ENCODE data around the gene SMYD2.

SMYD2 gene, protein sequence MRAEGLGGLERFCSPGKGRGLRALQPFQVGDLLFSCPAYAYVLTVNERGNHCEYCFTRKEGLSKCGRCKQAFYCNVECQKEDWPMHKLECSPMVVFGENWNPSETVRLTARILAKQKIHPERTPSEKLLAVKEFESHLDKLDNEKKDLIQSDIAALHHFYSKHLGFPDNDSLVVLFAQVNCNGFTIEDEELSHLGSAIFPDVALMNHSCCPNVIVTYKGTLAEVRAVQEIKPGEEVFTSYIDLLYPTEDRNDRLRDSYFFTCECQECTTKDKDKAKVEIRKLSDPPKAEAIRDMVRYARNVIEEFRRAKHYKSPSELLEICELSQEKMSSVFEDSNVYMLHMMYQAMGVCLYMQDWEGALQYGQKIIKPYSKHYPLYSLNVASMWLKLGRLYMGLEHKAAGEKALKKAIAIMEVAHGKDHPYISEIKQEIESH

DNA sequence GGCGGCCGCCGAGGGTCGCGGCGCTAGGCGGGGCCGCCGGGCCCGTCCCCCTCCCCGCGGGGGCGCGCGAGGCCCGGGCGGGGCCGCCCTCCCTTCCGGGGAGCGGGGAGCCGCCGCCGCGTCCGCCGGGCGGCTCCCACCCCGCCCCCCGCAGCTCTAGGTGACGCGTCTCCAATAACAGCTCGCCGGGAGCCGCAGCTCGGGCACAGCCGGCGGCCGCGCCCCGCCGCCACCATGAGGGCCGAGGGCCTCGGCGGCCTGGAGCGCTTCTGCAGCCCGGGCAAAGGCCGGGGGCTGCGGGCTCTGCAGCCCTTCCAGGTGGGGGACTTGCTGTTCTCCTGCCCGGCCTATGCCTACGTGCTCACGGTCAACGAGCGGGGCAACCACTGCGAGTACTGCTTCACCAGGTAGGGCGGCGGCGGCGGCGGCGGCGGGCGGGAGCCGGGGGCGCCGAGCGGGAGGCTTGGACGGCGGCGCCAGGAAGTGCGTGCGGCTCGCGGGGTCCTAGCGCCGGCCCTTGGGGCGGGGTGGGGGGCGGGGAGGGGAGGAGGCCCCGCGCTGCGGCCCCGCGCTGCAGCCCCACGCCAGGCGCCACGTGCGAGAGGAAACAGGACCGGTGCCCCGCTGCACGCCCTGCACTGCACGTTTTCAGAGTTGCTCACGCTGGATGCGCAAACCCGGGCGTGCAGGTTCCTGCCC, at the start of gene SMYD2:
TSS of gene SMYD2 (plus strand) at position 139 of the 699 bp plus-strand sequence. CDS start at position 235, 96 bp downstream.
- DNase-seq (ENCODE audit: low read depth) = no peak

DNA sequence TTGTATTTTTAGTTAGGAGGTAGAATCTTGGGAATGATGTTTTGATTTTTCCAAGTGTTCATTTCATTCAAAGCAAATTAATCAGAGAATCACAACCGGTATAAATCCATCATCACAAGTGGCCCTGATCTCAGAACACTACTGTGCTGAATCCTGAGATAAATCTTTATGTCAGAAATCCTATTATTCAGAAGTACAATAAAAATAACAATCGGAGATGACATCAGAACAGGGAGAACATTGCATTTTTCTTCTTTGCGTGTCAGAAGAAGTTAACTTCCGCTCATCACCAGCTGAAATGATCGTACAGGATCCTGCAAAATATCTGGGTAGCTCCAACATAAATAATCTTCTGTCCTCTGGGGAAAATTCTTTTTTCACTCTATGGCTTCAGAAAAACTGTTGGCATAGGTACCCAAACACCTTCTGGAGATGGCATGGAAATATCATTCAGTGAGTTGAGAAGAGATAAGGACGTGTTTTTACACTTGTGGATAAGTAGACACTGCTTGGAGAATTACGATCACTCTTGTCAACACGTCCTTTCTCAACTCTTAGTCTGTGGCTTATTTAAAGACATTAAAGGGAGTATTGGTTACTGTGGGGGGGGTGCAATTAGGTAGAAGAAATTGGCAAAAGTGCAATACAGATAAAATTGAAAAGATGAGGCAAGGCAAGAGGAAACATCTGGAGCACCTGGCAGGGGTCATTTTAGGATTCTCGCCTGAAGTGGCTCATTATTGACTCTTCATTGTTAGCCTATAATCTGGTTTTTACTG, 46.9 kb upstream of the SMYD2 start:
- no peak for DNase-seq (ENCODE audit: low read depth)

DNA sequence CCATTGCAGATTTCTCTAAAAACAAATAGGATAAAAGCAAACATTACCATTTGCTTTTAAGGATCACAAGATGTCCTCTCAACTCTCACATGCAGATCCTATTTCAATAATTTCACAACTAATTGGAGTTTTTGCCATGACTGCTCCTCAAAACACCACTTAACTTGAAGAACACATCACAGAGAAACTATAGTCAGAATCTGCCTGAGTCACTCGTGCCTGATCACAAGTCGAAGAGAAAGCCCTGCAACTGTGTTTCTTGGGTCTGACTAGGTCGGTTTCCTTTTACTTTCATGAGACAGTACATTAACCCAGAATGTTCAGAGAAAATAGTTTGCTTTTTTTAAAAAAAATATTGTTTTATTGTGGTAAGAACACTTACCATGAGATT, 46.3 kb upstream of the SMYD2 start:
- no peak for DNase-seq (ENCODE audit: low read depth)

DNA sequence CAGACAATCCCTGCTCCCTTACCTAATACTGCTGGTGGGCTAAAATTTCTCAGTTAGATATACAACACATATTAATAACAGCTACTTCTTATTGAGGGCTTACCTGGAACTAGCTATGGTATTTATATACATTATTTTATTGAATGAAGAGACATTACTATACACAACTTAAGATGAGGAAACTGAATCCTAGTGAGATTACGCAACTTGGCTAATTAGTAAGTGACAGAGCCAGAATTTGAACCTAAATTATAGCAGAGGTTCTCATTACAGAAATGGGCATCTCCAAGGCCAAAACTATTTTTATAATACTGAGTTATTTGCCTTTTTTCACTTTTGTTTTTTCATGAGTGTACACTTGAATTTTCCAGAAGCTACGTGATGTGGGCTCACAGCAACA, 44.5 kb upstream of the SMYD2 start:
- no peak for DNase-seq (ENCODE audit: low read depth)

DNA sequence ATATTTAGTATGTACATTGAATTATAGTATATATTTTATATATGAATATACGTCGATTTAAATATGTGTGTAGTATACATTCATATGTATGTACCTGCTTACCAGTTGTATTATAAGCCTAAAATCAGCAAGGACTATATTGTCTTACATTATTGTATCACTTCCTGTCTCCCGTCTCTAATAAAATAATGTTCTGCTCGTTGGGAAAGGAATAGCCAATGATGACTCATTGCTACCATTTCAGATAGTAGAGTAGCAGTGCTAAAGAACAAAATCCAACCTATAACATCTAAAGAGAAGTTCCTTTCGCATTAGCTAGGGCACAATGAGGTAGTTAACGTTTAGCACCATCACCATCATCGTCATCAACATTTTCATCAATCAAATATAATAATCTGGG, 39.9 kb upstream of the SMYD2 start:
- no peak for DNase-seq (ENCODE audit: low read depth)

DNA sequence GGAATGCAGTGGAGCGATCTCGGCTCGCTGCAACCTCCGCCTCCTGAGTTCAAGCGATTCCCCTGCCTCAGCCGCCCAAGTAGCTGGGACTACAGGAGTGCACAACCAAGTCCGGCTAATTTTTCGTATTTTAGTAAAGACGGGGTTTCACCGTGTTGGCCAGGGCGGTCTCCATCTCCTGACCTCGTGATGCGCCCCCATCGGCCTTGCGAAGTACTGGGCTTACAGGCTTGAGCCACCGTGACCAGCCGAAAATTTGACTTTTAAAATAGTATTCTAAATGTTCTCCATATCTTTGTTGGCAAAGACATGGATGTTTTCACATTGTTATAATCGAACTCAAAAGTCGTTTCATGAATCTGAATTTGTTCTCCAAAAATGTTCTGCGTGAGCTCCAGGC, 36.7 kb upstream of the SMYD2 start:
- no peak for DNase-seq (ENCODE audit: low read depth)

DNA sequence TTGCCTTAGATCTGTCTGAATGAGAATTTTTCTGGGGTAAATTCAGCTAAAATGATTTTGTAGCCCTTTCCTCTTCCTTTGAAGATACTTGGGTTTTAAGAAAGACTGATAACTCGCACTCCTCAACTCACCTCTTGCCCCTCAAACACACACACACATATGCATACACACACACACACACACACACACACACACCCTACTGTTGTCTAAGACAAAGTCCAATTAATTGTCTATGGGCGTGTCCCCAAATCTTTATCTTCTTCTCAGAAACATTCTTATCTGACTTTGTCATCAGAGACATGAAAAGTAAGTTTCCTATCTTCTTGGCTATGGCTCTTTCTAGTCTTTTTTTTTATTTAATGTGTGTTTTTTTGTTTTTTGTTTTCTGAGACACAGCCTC, 36.1 kb upstream of the SMYD2 start:
- no peak for DNase-seq (ENCODE audit: low read depth)

DNA sequence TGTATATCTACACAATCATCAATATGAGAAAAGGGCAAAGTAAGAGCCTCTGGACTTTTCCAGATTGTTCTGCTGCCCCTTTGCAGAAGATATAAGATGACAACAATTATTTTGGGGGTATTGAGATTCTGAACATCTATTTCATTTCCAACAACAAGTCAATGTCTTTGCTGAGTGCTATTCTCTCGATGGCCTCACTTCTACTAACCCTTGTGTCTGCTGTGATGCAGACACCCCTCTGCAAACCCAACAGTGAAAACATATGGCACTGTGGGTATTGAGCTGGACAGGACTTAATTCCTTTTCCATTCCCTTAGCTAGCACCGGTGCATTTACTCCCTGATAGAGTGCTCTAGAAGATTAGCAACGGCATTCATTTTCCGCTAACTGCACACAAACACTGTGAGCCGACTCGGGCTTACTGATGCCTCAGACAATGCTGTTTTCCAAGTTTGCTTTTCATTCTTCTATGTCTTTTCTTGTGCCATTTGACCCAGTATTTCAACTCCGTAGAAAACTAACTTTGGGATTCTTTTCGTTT, 33.4 kb upstream of the SMYD2 start:
- no peak for DNase-seq (ENCODE audit: low read depth)

DNA sequence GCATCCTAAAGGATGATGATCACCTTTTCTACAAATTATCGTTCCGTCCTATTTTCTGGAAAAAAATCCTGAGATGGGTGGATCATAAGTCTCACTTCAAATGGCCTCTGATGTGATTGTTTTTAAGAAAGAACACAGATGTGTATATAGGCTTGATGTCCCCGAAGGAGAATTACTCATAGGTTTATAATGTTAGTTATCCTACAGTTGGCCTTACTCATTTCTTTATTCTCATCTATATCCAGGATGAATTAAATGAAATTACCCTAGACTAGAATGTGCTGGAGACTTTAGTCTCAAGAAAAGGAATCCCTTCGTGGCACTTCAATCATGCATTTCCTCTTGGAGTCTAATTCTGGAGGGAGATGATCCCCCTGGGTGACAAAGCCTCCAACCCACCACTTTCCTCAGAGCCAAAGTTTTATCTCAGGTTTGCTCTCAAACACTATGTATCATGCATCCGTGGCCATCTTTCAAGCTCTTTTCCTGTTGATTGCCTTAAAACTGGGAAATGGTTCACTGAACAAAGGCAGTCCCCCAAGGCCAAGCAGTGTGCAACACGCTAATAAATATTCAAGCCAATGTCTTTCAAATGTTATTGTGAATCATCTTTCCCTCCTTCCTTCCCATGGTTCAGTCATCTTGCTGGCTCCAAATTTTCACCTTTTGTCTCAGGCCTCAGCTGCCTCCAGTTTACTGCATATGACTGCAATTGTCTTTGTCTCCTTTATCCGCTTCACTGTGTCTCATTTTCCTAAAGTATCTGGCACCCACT, 32.5 kb upstream of the SMYD2 start:
- no peak for DNase-seq (ENCODE audit: low read depth)

DNA sequence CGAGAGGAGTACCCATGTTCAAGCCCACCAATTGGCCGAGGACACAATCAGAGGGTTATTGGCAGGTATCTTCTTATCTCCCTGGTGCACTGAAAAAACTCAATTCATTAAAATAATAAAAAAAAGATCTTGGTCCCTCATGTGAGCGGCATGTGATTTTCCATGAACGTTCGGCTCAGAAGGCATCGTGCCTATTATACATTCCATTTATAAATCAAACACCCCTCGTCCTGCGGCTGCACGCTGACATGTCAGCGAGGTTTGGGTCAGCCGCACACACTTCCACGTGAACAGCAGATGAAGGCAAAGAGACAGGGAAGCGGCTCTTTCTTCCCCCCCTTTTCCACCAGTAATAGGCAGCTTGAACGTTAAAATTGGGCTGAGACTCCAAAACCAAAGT, 31.3 kb upstream of the SMYD2 start:
- no peak for DNase-seq (ENCODE audit: low read depth)

DNA sequence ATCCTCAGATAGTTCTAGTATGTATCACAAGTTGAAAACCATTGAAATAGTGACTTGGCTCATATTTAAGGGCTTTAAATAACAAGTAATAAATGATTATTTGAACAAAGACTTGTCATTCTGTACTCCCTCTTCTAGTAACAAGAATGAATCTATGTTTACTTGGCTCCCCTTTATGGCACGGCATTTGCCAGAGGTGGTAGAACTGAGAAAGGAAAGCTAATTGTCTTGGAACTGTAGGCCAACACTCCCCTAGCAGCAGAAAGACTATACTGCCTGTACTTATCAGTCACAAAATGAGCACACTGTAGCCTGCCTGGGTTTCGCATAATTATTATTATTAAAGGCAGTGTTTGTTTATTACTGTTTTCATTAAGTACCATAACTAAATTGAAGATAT, 29.6 kb upstream of the SMYD2 start:
- no peak for DNase-seq (ENCODE audit: low read depth)

DNA sequence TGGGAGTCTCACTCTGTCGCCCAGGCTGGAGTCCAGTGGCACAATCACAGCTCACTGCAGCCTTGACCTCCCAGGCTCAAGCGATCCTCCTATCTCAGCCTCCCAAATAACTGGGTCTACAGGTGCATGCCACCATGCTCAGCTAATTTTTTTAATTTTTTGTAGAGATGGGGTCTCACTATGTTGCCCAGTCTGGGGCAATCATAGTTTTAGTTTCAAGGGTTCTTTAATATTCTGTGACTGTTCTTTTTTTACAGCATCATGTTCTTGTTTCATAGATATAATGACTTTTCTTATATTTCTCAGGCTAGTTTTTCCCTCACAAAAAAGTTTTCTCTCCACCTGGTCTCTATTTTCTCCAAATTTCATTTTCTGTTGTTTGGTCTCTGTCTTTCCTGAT, 25.4 kb upstream of the SMYD2 start:
- no peak for DNase-seq (ENCODE audit: low read depth)

DNA sequence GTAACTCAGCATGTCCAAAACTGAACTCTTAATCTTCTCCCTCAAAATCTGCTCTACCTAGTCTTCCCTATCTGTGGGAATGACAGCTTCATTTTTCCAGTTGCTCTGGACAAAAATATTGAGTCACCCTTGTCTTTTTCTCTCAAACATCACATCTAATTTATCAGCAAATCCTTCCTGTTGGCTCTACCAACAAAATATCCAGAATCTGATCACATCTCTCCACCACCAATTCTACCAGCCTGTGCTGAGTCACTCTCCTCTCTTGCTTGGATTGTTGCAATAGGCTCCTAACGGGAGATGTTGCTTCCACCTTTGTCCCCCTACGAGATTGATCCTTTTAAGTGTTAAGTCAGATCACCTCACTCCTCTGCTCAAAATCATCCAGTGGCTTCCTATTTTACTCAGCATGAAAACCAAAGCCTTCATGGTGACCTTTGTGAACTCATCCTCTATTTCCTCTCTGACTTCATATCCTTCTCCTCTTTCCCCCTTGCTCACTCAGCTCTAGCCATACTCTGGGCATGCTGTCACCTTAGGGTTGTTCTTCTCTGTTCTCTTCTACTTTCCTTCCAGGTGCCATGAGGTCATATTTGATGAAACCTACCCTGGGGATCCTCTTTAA, 21.5 kb upstream of the SMYD2 start:
- no peak for DNase-seq (ENCODE audit: low read depth)

DNA sequence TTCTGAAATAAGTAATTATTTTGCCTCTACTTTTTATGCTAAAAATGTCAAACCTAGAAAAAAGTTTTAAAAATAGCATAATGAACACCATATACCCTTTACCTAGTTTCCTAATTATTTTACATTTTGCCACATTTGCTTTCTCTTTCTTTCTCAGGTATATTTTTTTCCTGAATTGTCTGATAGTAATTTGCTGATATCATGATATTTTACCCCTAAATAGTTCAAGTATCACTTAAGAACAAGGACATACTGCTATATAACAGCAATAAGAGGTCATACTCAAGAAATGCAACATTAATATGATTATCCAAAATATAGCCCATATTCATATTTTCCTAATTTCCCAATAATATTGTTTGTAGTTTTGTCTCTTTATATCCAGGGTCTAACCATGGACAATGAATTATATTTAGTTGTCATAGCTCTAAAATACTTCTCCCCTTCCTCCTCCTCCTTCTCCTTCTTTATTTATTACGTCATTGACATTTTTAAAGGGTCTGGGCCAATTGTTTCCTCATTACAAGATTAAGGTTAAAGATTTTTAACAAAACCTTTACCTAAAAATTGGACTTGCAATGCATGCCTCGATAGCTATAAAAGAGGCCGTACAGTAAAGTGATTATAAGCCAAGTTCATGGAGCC, 20.3 kb upstream of the SMYD2 start:
- DNase-seq (ENCODE audit: low read depth) = no peak

DNA sequence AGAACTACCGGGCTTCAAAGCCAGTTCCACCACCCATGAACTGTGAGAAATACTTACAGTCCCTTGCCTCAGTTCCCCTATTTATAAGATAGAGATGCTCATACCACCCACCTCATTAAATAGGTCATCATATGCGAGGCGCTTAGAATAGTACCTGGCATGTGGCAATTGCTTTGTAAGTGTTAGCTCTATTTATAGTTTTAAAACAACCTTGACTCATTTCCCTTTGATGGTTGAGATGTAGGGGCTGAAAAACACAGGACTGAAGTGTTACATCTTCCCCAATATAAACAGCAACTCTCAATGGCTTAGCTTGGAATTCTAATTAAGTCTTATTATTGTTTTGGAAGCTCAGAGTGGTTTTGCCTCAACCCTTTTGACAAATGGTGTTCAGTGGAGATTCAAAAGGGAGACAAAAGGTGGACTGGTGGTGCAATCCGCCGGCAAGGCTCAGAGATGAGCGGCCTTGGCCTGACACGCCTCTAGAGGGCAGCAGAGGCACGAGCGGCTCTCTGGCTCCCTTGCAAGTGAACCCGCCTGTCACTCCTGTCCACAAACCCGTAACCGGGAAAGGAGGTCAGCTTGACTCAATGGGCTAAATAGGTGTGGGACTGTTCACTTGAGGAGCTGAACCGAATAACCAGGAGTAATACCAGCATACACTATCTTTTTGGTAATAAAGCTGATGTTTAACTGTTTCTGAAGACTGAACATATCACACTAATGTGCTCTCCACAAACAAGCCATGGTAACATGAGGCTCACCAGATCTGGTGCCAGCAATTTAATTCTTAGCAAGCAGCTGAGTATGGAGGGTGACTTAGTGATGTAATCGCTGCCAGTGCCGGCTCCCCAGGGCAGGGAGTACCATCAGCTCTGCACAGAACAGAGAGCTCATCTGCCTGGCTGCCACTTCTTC, 19.5 kb upstream of the SMYD2 start:
- peak; percentile 65 for DNase-seq (ENCODE audit: low read depth)

DNA sequence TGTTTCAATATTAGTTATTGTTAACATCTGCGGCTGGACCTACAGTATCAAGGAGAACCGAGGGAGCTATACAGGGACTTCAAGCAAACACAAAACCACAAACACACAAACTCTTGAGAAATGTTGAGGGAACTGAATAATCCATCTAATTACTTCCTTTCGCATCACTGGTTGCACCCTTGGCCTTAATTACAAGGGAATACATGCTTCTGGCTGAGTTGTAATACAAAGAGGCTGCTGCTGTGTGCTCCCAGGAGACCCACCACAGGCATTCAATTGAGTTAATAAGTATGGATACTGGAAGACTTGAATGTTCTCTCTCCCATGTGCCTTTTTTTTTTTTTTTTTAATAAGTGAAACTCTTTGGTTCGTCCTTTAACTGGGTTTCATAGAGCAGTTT, 16.8 kb upstream of the SMYD2 start:
- DNase-seq (ENCODE audit: low read depth) = no peak

DNA sequence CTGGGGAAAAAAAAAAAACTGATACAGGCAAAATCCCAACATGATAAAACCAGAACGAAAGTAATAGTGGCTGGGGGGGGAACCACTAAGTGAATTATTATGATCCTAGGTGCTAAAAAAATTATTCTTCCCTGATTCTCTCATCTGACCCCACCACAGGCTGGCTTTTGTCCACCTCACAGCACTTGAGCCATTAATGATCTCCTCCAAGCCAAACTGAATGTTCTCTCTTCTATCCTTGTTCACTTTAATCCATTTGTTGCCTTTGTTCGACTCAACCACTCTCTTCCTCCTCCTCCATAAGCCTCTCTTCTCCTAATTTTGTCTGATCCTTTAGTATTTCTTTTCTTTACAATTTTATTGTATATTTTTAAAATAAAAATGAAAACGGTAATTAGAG, 16.0 kb upstream of the SMYD2 start:
- no peak for DNase-seq (ENCODE audit: low read depth)

DNA sequence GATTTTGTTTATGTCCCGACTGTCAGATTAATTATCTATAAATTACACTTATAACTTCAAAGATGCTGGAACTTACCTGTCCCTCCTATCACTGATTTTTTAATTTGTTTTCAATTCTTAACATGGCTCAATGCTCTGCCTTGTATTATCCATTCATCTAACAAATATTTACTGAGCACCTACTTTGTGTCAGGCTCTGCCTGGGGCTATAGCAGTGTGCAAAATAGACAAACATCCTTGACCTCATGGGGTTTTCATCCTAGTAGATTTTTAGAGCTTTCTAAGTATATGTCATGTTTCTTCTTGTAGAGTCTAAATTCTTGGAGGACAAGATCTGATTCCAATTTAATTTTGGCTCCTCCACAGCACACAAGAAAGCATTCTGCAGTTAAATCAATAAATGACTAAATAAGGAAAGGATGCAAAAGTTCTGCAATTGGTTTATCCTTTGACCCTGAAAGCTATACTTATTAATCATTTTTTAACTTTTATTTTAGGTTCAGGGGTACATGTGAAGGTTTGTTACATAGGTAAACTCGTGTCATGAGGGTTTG, 10.8 kb upstream of the SMYD2 start:
- peak; percentile 42 for DNase-seq (ENCODE audit: low read depth)

DNA sequence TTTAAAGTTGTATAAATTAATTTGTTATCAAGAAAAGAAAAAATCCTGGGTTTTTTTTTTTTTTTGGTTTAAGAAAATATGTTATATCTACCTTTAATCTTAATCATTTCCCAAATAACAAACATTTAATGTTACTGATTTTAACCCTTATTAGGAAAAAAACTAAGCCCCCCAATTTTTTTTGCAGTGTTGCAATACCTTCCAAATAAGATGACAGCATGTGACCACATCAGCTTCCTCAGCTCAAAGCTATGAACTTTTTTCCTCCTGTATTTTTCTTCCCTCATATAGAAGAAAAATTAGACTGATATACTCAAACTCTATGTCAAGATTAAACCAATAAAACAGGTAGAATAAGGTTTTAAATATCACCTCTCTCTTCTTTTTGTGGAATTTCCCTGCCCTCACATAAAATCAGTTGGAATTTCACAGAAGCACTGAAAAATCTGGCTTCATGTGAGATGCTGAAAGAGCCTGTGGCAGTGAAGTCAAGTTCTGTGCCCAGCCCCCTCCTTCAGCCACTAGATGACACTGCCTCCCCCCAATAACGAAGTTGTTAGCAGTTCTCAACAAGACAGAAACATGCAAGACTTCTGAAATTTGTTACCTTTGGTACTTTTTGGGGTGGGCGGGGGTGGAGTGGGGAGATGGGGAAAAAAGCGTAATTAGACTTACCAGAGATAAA, 9.6 kb upstream of the SMYD2 start:
- no peak for DNase-seq (ENCODE audit: low read depth)
